ENCODE measurements around the gene PLEKHH2.

- no peak for TF ChIP-seq POLR2AphosphoS5 (IDR thresholded peaks at IDR 0.05; ENCODE audit: low read depth)
- TF ChIP-seq, protein P1, sequence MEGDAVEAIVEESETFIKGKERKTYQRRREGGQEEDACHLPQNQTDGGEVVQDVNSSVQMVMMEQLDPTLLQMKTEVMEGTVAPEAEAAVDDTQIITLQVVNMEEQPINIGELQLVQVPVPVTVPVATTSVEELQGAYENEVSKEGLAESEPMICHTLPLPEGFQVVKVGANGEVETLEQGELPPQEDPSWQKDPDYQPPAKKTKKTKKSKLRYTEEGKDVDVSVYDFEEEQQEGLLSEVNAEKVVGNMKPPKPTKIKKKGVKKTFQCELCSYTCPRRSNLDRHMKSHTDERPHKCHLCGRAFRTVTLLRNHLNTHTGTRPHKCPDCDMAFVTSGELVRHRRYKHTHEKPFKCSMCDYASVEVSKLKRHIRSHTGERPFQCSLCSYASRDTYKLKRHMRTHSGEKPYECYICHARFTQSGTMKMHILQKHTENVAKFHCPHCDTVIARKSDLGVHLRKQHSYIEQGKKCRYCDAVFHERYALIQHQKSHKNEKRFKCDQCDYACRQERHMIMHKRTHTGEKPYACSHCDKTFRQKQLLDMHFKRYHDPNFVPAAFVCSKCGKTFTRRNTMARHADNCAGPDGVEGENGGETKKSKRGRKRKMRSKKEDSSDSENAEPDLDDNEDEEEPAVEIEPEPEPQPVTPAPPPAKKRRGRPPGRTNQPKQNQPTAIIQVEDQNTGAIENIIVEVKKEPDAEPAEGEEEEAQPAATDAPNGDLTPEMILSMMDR (IDR thresholded peaks at IDR 0.05; ENCODE audit: insufficient read depth, low read length): no peak
Measured at GRCh38 chr2:43616967-43617680, 19.9 kb upstream of the PLEKHH2 start.

Data from HL-60 (cell line).